MCF 10A (cell line): ENCODE data around the gene ZNF618. TPM values are rescaled to one million over a fixed set of nuclear protein-coding genes. Genes with fewer than 3 reads are reported as not detected.

Source experiments
- BruUV-seq: library from RNA; stranded (reverse); fragments of 400-500 nt; replicated peaks from 2 replicates; lab custom pipeline; 2021; lab: Mats Ljungman, UMichigan
- CTCF ChIA-PET: fragments of 300-600 bp; sonication (Branson Sonifier 250); formaldehyde crosslinking; extraction: SDS; loops from one replicate; lab custom pipeline; 2021; ENCODE audit warnings: antibody characterized with exemption, inconsistent platforms; lab: Yijun Ruan, JAX
- POLR2A ChIA-PET: fragments of 300-600, 350-650 bp; sonication (Branson Sonifier 250); formaldehyde crosslinking; extraction: SDS; loops from one replicate; lab custom pipeline; 2020; ENCODE audit warnings: antibody characterized with exemption, inconsistent platforms; lab: Yijun Ruan, JAX
- DNase-seq: peaks from one replicate; pipeline ENCODE4 v3.0.0-alpha.2; 2018; ENCODE audit not compliant: unreplicated experiment
- H3K27ac Mint-ChIP-seq: one replicate; pipeline ENCODE4 v1.8.0; 2022; ENCODE audit warnings: mild to moderate bottlenecking, low read depth, mixed read lengths; ENCODE audit not compliant: unreplicated experiment
- H3K27me3 Mint-ChIP-seq: one replicate; pipeline ENCODE4 v1.8.0; 2022; ENCODE audit warnings: mixed read lengths; ENCODE audit not compliant: insufficient read depth, unreplicated experiment
- H3K36me3 Mint-ChIP-seq: one replicate; pipeline ENCODE4 v1.8.0; 2022; ENCODE audit warnings: mild to moderate bottlenecking, moderate library complexity, mixed read lengths; ENCODE audit not compliant: insufficient read depth, unreplicated experiment
- H3K4me1 Mint-ChIP-seq: one replicate; pipeline ENCODE4 v1.8.0; 2022; ENCODE audit warnings: mixed read lengths; ENCODE audit not compliant: insufficient read depth, unreplicated experiment
- H3K4me3 Mint-ChIP-seq: one replicate; pipeline ENCODE4 v1.8.0; 2022; ENCODE audit warnings: mild to moderate bottlenecking, moderate library complexity, mixed read lengths; ENCODE audit not compliant: unreplicated experiment
- H3K9me3 Mint-ChIP-seq: one replicate; pipeline ENCODE4 v1.8.0; 2022; ENCODE audit warnings: mixed read lengths; ENCODE audit not compliant: unreplicated experiment
- CTCF ChIP-seq: fragments of 200-600 bp; IDR thresholded peaks from one replicate; pipeline ENCODE4 v1.8.0; 2022; ENCODE audit warnings: antibody characterized with exemption, mild to moderate bottlenecking; ENCODE audit not compliant: unreplicated experiment
- intact Hi-C: fragments of 100-400 bp; cut with micrococcal nuclease; formaldehyde crosslinking; loops from 2 replicates; pipeline ENCODE4 v1.14.1; 2022
- total RNA-seq: library from RNA; stranded (reverse); gene quantifications from 2 replicates; pipeline ENCODE4 v1.2.3, GENCODE V29; 2022

ZNF618 gene
- total RNA-seq, 1 experiment from 2014 or later, result 4.8 TPM

GRCh38 chr9:114098021-114098935 is 222.2 kb downstream of the ZNF618 start:
- intact Hi-C loops, result no loop called here
- peaks cover 7% of the 10 kb centered on the region for H3K27me3 Mint-ChIP-seq
- ChIA-PET CTCF (interaction anchor here (2.7 to 5.6 kb wide), 2 partner anchors 15 to 193 kb away, joined by 19 to 36 read pairs; no protein-coding TSS in a partner anchor), POLR2A (no interaction called here)
- no peaks in the 10 kb centered on the region for H3K4me1 Mint-ChIP-seq
- TF ChIP-seq CTCF, result no peak
- no peaks in the 10 kb centered on the region for H3K36me3 Mint-ChIP-seq
- BruUV-seq, result no TSS peak
- H3K27ac Mint-ChIP-seq, result no peak overlapping the region
- peaks cover 8% of the 10 kb centered on the region for H3K9me3 Mint-ChIP-seq
- no peak overlapping the region for H3K4me3 Mint-ChIP-seq
- DNase-seq, result no peak

- ChIA-PET CTCF (interaction anchor here (0.6 to 2.7 kb wide), 6 partner anchors 10 to 850 kb away, joined by 3 to 19 read pairs (median 5); no protein-coding TSS in a partner anchor), POLR2A (no interaction called here)
- intact Hi-C loops, result no loop called here
- H3K36me3 Mint-ChIP-seq, result no peaks in the 10 kb centered on the region
- H3K9me3 Mint-ChIP-seq, result peaks cover 8% of the 10 kb centered on the region
- no peak within 1 kb of the TSS for H3K27ac Mint-ChIP-seq
- H3K4me3 Mint-ChIP-seq, result no peak within 1 kb of the TSS
- H3K27me3 Mint-ChIP-seq, result peaks cover 15% of the 10 kb centered on the region
- no peak for DNase-seq
- BruUV-seq, result no TSS peak
- no peaks in the 10 kb centered on the region for H3K4me1 Mint-ChIP-seq
- TF ChIP-seq CTCF, result no peak
These were observed 223.0 kb downstream of the ZNF618 start, which contains the start of gene KIF12 for GRCh38 chr9:114098936-114099668. KIF12 (minus strand) TSS chr9:114099292; CDS start chr9:114099276, 16 bp downstream.

- Mint-ChIP-seq H3K4me3 (no peak overlapping the region), H3K27me3 (peaks cover 22% of the 10 kb centered on the region), H3K27ac (no peak overlapping the region)
These were observed 223.7 kb downstream of the ZNF618 start for GRCh38 chr9:114099669-114100270.

More at GRCh38 chr9:114099669-114100270, 223.7 kb downstream of the ZNF618 start:
- no peak for TF ChIP-seq CTCF
- Mint-ChIP-seq H3K4me1 (no peaks in the 10 kb centered on the region), H3K9me3 (peaks cover 8% of the 10 kb centered on the region), H3K36me3 (no peaks in the 10 kb centered on the region)
- intact Hi-C loops, result loop anchor here (10.0 kb wide), 1 partner anchor 55 kb away; the partner anchor contains the start of gene COL27A1
- no peak for DNase-seq
- ChIA-PET POLR2A (no interaction called here), CTCF (interaction anchor here (0.6 to 2.7 kb wide), 6 partner anchors 9 to 849 kb away, joined by 3 to 19 read pairs (median 5); no protein-coding TSS in a partner anchor)
- BruUV-seq, result no TSS peak
